Stimulated activated CD4-positive, alpha-beta T cell treated with anti-CD3 and anti-CD28 coated beads, Interleukin-2, amount 100 ng/mL, for 48 hours (primary cell): Measurements from ENCODE around the gene VPS4B.
"Not testable (repeated sequence)": the region's sequence is repeated elsewhere in the genome, so short reads cannot be mapped to it uniquely, and the experiment has no call there.

Source experiments
- DNase-seq, 2 donors: peaks; one replicate each; pipeline ENCODE4 v3.0.0-alpha.2; 2020

VPS4B gene

DNA sequence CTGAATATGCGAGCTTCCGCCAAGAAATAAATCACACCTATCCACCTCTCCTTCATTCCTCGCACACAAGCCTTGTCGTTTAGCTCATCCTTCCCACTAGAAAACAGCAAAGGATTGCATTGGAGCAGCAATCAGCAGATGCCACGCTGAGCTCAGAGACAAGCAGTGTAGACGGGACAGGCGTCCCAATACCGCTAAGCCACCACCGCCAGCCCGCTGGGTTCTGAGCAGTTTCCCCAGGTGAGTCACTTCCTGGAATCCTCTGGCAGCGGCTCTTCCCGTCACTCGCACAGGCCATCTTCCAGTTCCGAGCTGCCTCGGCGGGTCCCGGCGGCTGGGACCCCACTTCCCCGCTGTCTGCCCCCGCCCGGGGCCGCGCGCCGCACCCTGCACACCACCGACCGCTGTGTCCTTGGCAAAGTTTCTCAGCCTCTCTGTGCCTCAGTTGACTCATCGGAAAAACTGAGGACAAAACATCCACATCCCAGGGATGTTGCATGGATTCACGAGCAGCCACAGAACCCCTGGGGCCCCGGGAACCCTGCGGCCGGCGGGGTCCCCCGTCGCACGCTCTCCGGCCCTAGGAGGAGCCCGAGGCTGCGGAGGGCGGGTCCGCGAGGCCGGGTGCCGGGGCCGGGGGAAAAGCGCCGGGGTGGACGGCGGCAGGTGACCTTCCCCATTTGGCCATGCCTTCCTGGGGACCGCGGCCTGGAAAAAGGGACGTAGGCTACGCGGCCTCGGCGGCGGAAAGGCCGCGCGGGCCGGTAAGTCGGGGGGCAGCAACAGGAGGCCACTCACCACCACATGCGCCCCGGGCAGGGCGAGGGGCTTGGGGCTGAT is 55.8 kb downstream of the VPS4B start:
- DNase-seq, result peak; percentile 55 to 56

GRCh38 chr18:63365876-63366212 is 56.4 kb downstream of the VPS4B start:
- peak in 1 of 2 donors; percentile 2 for DNase-seq

- no peak for DNase-seq
These were observed 58.3 kb downstream of the VPS4B start for GRCh38 chr18:63363951-63364350.

GRCh38 chr18:63363420-63363819 is 58.9 kb downstream of the VPS4B start:
- not testable (repeated sequence) for DNase-seq

GRCh38 chr18:63356272-63356896 is 65.9 kb downstream of the VPS4B start:
- DNase-seq, result no peak

DNA sequence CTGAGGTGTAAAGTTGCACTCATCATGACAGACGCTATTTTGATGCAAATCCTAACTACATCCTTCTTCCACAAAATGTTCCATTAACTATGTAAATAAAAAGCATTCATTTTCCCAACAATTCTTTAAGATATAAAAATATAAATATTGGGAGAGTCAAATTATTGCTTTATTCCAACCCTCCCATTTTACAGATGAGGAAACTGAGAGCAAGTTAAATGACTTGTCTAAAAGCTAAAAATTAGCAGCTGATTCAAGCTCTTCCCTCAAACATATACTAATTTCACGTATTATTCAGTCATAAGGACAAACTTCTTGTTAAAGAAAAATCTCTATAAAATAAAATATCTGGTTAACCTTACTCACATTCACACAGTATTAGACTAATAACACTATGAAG is 72.0 kb downstream of the VPS4B start:
- DNase-seq, result no peak

GRCh38 chr18:63348508-63349136 is 73.7 kb downstream of the VPS4B start:
- no peak for DNase-seq

DNA sequence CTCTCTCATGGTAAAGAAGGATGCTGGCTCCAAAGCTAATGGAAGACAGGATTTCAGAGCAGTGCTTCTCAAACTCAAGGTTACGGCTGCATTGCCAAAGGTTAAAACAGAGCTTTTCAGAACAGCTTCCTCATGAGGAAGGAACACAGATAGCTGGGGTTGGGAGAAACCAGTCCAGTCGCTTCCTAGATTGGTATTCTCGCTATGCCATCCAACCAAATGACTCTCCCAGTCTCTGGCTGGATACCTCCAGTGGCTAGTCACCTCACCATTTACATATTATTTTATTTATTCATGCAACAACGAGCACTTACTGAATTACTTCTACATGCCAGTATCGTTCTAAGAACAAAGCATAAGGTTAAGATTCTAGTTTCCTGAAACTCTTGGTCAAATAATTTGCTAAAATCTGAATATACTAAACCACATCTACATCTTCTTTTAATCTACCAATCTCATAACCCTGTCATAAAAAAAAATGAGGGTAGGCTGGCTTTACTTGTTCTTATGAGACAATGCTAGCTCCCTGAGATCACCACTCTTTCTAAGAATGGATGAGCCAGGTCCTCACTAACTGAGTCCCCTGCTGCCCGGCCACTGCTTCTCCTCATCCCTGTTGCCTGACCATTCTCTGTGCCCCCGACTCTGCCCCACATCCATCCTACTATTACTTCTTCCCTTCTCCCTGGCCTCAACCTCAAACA is 75.6 kb downstream of the VPS4B start:
- no peak for DNase-seq

GRCh38 chr18:63346031-63346430 is 76.2 kb downstream of the VPS4B start:
- no peak for DNase-seq

- DNase-seq, result no peak
These were observed 77.4 kb downstream of the VPS4B start for GRCh38 chr18:63344918-63345317.

- no peak for DNase-seq
These were observed 78.0 kb downstream of the VPS4B start for GRCh38 chr18:63344263-63344662.

GRCh38 chr18:63342206-63342605 is 80.1 kb downstream of the VPS4B start:
- DNase-seq, result no peak

GRCh38 chr18:63339920-63340484 is 82.3 kb downstream of the VPS4B start:
- peak in 1 of 2 donors; percentile 37 for DNase-seq
